Measurements from ENCODE around the gene FSD1.

FSD1 gene

DNA sequence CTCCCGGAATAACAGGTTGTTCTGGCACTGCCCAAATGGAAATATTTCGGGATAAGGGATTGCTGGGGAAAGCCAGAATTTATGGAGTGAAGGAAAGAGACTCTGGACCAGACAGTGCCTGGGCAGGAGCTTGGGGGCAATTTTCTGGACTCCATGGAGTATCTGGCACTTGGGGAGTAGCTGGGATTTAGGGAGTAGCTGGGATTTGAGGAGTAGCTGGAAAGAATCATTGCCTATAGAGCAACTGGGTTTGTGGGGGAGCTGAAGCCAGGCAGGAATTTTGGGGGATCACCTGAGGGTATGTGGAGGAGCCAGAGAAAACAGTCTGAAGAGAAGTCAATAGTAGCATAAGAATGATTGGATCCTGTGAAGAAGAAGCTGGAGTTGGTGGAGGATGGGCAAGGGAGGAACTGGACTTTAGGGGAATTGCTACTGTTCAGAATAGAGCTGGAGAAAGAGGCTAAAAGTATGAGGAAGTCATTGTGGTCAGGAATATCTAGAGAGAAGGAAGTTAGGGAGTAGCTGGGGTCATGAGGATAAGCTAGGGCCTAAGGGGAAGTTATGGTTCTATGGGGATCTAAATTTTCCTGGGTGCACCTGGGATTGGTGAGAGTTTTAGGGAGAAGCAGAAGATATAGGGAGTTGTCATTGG, 14.8 kb downstream of the FSD1 start:
- no peak for DNase-seq (ENCODE audit: low read depth in 2 of 2)

- no peak for DNase-seq (ENCODE audit: low read depth in 2 of 2)
These were observed 16.0 kb downstream of the FSD1 start for GRCh38 chr19:4320419-4320818.

DNA sequence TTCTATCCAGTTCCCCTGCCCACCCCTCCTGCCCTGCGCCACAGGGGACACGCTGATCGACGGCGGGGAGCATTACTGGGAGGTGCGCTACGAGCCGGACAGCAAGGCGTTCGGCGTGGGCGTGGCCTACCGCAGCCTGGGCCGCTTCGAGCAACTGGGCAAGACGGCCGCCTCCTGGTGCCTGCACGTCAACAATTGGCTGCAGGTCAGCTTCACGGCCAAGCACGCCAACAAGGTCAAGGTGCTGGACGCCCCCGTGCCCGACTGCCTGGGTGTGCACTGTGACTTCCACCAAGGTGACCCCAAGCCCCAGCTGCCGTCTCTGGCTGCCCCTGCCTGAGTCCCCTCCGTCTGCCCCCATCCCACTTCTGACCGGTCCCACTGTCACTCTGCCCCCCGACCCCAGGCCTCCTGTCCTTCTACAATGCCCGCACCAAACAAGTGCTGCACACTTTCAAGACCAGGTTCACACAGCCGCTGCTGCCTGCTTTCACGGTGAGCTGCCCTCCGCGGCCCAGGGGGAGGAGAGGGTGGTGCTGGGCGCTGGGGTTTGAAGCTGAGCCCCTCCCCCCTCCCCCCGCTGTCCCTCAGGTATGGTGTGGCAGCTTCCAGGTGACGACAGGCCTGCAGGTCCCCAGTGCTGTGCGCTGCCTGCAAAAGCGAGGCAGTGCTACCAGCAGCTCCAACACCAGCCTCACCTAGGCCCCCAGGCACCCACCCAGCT, 18.7 kb downstream of the FSD1 start:
- DNase-seq (ENCODE audit: low read depth in 2 of 2): no peak

DNA sequence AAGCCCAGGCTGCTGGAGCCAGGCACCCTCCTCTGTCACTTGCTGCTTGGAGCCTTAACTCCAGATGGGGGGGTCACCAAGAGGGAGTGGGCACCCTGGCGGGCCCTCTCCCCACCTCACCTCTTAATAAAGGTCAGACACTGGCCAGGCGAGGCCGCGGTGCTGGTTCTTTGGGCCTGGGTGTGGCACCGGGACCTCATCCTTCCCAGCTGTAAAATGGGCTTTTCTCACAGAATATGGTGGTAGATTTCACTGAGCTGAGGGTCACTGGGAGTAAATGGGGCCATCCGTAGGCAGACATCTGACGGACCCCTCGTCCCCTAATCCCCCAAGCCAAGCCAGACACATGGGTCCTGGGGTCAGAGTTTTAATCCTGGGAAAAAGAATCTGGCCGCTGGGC, 19.3 kb downstream of the FSD1 start:
- DNase-seq (ENCODE audit: low read depth in 2 of 2): no peak

DNA sequence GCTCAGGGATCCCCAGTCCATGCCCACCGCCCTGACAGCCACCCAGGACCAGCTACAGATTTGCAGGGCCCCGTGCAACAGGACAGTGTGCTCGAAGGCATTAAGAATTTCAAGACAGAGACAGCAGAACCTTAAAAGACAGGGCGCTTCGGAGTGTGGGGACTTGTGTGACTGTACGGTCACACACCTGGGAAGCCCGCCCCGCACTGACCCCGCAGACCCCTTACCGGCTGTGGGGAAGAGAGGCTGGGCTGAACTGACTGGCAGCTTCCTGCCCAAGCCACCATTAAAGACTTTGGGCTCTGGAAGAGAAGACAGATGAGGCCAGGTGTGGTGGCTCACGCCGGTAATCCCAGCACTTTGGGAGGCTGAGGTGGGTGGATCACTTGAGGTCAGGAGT, 19.8 kb downstream of the FSD1 start:
- DNase-seq (ENCODE audit: low read depth in 2 of 2): no peak

DNA sequence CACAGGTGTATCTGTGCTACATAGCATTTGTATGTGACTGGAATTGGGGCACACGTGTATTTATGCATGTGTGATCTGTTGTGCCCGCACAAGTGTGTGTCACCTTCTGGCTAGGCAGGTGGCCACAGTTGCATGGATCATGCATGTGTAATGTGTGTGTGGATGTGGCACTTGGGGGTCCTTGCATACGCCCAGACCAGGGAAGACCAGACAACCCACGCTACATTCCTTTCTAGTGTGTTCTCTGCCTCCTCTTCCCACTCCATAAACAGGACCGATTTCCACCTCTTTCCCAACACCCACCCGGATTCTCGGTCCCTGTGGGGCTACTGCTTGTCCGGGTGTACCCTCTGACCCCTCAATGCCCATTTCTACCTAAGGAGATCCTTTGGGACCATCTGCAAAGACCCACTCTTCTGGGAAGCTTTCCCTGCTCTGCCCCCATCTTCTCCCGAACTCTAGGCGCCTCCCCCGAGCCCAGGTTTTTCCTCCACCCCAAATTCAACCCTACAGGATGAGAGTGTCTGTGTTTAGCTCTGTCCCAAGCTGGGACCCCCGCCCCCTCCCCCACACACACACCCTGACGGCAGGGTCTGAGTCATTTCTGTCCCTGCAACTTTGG, 21.9 kb downstream of the FSD1 start:
- no peak for DNase-seq (ENCODE audit: low read depth in 2 of 2)

DNA sequence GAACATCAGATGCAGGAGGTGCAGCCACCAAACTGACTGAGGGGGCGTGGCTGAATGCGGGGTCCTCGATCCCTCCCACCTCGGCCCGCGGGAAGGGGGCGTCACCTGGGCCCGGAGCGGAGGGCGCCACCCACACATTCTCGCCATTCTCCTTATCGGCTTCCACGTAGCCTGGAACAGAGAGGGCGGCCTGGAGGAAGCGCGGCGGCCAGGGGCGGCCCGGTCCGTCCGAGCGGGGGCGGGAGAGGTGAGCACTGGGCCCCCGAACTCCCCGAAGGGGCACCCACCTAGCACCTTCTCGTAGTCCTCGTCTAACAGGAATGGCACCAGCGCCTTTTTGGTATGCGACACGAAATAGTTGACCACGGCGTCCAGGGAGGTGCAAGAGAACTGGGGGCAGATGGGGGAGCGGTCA, 22.4 kb downstream of the FSD1 start:
- DNase-seq (ENCODE audit: low read depth in 2 of 2): no peak

DNA sequence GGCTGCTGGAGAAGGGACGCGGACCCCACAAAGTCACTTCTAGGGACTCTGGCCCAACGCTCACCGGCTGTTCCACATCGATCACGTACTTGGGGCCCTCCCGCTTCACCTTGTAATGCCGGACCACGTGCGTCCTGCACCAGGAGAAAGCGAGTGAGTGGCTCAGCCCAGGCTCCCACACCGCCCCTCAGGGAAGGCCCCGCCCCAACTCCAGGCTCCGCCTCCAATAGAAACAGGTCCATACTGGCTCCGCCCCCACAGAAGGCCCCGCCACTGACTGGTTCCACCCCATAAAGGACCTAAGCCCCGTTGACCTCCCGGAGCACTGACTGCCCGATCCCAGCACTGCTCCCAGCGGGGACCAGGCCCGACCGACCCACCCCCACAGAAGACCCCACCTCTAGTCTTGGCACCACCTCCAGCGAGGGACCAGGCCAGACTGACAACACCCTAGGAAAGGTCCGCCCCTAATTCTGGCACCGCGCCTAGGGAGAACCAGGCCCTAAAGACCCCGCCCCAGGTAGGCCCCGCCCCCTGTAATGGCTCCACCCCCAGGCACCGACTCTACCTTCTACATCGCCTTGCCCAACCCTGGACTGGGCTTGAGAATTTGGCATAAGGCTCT, 23.0 kb downstream of the FSD1 start:
- peak; percentile 62 to 88 for DNase-seq (ENCODE audit: low read depth in 2 of 2)

- no peak for DNase-seq (ENCODE audit: low read depth in 2 of 2)
These were observed 23.5 kb downstream of the FSD1 start for GRCh38 chr19:4327877-4328242.

GRCh38 chr19:4328243-4328990, 24.0 kb downstream of the FSD1 start:
- DNase-seq (ENCODE audit: low read depth in 2 of 2): peak; percentile 93 to 99

GRCh38 chr19:4328991-4329681, 24.7 kb downstream of the FSD1 start:
- DNase-seq (ENCODE audit: low read depth in 2 of 2): peak in 1 of 2 donors; percentile 62

DNA sequence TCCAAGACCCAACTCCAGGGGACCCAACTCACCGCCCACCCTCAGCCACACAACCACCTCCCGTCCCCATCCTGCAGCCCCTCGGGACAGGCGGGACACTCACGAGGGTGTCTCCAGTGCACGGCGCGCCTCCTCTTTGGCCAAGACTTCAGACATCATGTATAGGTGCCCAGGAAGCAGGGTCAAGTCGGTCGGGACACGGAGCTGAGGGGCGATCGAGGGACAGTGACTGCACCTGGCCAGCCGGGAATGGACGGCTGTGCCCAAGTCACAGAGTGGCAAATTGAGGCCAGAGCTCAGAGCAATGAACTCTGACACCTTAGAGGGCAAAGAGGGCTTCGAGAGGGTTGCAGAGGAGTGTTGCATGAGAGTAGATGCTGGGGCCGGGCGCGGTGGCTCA, 25.5 kb downstream of the FSD1 start:
- DNase-seq (ENCODE audit: low read depth in 2 of 2): no peak

- no peak for DNase-seq (ENCODE audit: low read depth in 2 of 2)
These were observed 30.7 kb downstream of the FSD1 start for GRCh38 chr19:4334929-4335570.

DNA sequence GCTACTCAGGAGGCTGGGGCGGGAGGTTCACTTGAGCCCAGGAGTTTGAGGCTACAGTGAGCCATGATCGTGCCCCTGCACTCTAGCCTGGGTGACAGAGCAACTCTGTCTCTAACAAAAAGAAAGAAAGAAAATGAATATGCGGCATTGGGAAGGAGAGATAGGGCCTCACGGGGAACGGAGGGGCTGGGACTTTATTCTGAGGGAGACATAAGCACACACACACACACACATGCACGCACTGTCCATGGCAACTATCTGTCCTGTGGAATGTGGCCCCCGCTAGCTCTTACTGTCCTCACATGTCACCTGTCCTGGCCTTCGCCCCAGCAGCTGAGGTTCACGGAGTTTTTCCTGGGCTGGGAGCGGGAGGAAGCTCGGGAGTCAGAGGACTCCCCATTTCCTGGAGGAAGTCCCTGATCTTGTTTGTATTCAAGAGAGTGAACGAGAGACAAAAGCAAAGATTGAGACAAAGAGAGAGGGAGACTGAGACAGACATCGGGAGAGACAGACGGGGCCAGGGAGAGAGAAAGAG, 33.6 kb downstream of the FSD1 start:
- DNase-seq (ENCODE audit: low read depth in 2 of 2): no peak

DNA sequence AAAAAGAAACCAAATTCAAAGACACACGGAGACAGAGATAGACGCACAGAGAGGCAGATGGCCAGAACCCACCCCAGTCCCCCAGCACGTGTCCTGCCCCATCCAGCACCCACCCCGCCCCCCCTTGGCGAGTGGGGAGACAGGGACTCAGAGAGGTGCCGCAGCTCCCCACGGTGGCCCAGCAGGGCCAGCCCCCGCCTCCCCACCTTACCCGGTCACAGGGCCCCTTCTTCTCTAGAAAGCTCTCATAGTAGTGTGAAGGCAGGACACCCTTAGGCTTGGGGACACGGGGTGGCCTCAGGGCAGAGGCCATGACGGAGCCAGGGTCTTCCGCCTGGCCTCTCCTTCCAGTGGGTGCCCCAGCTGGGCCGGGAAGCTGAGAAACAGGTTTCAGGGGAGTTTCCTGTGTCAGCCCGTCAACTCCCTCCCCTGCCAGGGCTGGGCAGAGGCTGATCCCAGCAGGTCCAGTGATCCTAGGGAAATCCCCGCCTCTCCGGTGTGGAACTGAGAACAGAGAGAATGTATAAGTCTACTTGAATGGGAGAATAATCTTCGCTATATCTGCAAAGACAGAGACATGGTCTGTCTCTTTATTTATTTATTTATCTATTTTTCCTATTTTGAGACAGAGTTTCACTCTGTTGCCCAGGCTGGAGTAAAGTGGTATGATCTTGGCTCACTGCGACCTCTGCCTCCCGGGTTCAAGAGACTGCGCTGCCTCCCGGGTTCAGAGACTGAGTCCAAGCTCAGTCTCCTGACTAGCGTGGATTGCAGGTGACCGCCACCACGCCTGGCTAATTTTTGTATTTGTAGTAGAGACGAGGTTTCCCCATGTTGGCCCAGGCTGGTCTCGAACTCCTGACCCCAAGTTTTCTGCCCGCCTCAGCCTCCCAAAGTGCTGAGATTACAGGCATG, 34.3 kb downstream of the FSD1 start, which contains the start of gene STAP2:
TSS of gene STAP2 (minus strand) at position 387 of the 915 bp plus-strand sequence. CDS start at position 313, 74 bp downstream.
- DNase-seq (ENCODE audit: low read depth in 2 of 2): no peak

- DNase-seq (ENCODE audit: low read depth in 2 of 2): no peak
These were observed 37.9 kb downstream of the FSD1 start for GRCh38 chr19:4342314-4342614.

DNA sequence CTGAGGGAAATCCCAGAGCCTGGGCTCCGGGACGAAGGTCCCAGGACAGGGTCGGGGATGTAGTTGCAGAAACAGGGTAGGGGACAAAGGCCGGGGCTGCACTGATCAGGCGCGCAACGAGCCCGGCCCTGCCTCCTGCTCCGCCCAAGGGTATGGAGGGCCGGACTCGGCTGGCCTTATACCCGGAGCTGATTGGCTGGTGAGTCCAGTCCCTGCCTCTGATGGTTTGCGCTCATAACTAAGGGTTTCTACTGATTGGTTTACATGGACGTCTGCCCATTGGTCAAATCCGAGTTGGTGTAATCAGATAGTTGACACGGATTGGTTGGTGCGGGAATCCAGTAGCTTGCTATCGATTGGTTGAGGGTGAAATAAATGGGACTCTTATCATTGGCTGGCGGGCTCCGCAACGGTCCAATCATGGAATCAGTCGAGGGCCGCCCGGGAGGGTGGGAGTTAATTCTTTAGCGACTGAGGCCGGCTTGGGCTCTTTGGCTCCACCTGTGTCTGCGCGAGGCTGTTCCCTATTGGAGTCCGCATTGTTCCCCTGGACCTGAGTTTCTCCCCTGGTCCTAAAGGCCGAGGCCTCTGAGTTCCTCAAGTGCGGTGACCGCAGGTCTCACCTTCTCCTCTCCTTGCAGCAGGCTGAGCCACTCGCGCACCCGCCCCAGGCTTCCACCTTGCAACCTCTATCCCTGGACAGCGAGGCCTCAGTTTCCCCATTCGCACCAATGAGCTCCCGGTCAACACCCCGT, 38.4 kb downstream of the FSD1 start:
- DNase-seq (ENCODE audit: low read depth in 2 of 2): peak; percentile 80 to 85

- DNase-seq (ENCODE audit: low read depth in 2 of 2): peak; percentile 94 to 95
These were observed 39.2 kb downstream of the FSD1 start, which contains the start of gene MPND for GRCh38 chr19:4343370-4344307. Gene MPND (plus strand): TSS chr19:4343562. CDS start chr19:4343594, 32 bp downstream.

All from stimulated activated CD8-positive, alpha-beta memory T cell treated with anti-CD3 and anti-CD28 coated beads, Interleukin-2, amount 100 ng/mL, for 48 hours (primary cell).